PFSK-1 (cell line): ENCODE measurements around the gene LRCH3.

Experiments
- POLR2AphosphoS5 ChIP-seq: IDR thresholded peaks from 2 replicates; pipeline ENCODE4 v1.6.1; 2012; ENCODE audit warnings: low read depth, mild to moderate bottlenecking, control low read depth, low read length, moderate library complexity
- REST ChIP-seq, 2 experiments: IDR thresholded peaks; 2 replicates each; pipeline versions ENCODE4 v1.6.1 to v1.8.0; 2011 to 2012; ENCODE audit warnings: low read depth in 2 of 2, low read length in 2 of 2, control low read depth in 1 of 2, inconsistent platforms in 1 of 2, mild to moderate bottlenecking in 1 of 2, moderate library complexity in 1 of 2; ENCODE audit not compliant: insufficient read depth in 1 of 2
- SIN3A ChIP-seq: IDR thresholded peaks from 2 replicates; pipeline ENCODE4 v1.6.1; 2012; ENCODE audit warnings: mild to moderate bottlenecking, low read length, moderate library complexity, borderline replicate concordance; ENCODE audit not compliant: insufficient read depth

DNA sequence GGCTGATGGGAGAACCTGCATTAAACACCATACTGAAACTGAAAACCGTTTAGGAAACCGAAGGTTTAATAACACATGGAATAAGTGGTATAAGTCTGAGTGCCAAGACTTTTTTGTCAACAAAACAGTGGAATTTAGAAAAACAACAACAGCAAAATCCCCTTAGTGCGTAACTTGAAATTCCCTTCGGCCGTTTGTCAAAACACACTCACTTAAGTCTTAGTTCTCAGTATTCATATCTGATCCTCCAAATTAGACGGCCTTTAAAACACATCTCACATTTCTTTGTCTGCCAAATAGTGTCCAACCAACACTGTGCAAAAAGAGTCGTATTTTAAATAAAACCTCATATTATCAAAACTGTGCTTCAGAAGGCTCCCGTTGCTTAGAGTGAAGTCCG, 64.5 kb downstream of the LRCH3 start:
- no peak for TF ChIP-seq REST (IDR thresholded peaks at IDR 0.05; ENCODE audit: insufficient read depth in 1 of 2, low read depth in 2 of 2, low read length in 2 of 2)
- no peak for TF ChIP-seq SIN3A
- TF ChIP-seq POLR2AphosphoS5, result no peak
